HEK293T (cell line): ENCODE results near the gene KLF1.
A peak's percentile ranks its signal among the peaks of the same experiment; 100 is the strongest.

Source experiments
- CTCF ChIA-PET: fragments of 350-600 bp; formaldehyde crosslinking; extraction: SDS; loops from one replicate; lab custom pipeline; 2021; ENCODE audit warnings: antibody characterized with exemption, inconsistent platforms; lab: Yijun Ruan, JAX
- POLR2A ChIA-PET: fragments of 350-600 bp; formaldehyde crosslinking; extraction: SDS; loops from one replicate; lab custom pipeline; 2020; ENCODE audit warnings: antibody characterized with exemption, inconsistent platforms; lab: Yijun Ruan, JAX
- DNase-seq: peaks from one replicate; pipeline ENCODE4 v3.0.0; 2012; ENCODE audit warnings: mixed read lengths; ENCODE audit errors: extremely low spot score
- ARNT ChIP-seq: fragments of 450-650 bp; IDR thresholded peaks from 2 replicates; pipeline ENCODE4 v1.6.1; 2017; ENCODE audit warnings: mild to moderate bottlenecking
- BHLHE40 ChIP-seq: fragments of 450-650 bp; IDR thresholded peaks from 2 replicates; pipeline ENCODE4 v1.6.1; 2016; ENCODE audit warnings: mild to moderate bottlenecking, moderate library complexity, borderline replicate concordance
- CTBP1 ChIP-seq: fragments of 450-650 bp; IDR thresholded peaks from 2 replicates; pipeline ENCODE4 v1.6.1; 2016; ENCODE audit warnings: borderline replicate concordance
- ELF4 ChIP-seq: fragments of 450-650 bp; IDR thresholded peaks from 2 replicates; pipeline ENCODE4 v1.6.1; 2017; ENCODE audit warnings: antibody characterized with exemption
- FOXA1 ChIP-seq: fragments of 450-650 bp; IDR thresholded peaks from 2 replicates; pipeline ENCODE4 v1.6.1; 2016; ENCODE audit warnings: mild to moderate bottlenecking
- FOXK2 ChIP-seq: fragments of 450-650 bp; IDR thresholded peaks from 2 replicates; pipeline ENCODE4 v1.6.1; 2016; ENCODE audit warnings: mild to moderate bottlenecking
- FOXM1 ChIP-seq: fragments of 450-650 bp; IDR thresholded peaks from 2 replicates; pipeline ENCODE4 v1.6.1; 2017; ENCODE audit warnings: mild to moderate bottlenecking, borderline replicate concordance
- HDGF ChIP-seq: fragments of 450-650 bp; IDR thresholded peaks from 2 replicates; pipeline ENCODE4 v1.6.1; 2017; ENCODE audit warnings: antibody characterized with exemption, borderline replicate concordance
- L3MBTL2 ChIP-seq: fragments of 450-650 bp; conservative IDR thresholded peaks from 2 replicates; pipeline ENCODE4 v1.6.1; 2016; ENCODE audit warnings: mild to moderate bottlenecking
- LEF1 ChIP-seq: fragments of 450-650 bp; IDR thresholded peaks from 2 replicates; pipeline ENCODE4 v1.6.1; 2017; ENCODE audit warnings: mild to moderate bottlenecking, borderline replicate concordance
- NFRKB ChIP-seq: fragments of 450-650 bp; IDR thresholded peaks from 2 replicates; pipeline ENCODE4 v1.6.1; 2016; ENCODE audit warnings: mild to moderate bottlenecking, moderate library complexity
- PKNOX1 ChIP-seq: fragments of 450-650 bp; IDR thresholded peaks from 2 replicates; pipeline ENCODE4 v1.6.1; 2016
- SP1 ChIP-seq: fragments of 450-650 bp; IDR thresholded peaks from 2 replicates; pipeline ENCODE4 v1.6.1; 2017
- SUZ12 ChIP-seq: fragments of 450-650 bp; IDR thresholded peaks from 2 replicates; pipeline ENCODE4 v1.6.1; 2016; ENCODE audit warnings: mild to moderate bottlenecking
- TARDBP ChIP-seq: fragments of 450-650 bp; IDR thresholded peaks from 2 replicates; pipeline ENCODE4 v1.6.1; 2016
- ZNF384 ChIP-seq: fragments of 450-650 bp; IDR thresholded peaks from 2 replicates; pipeline ENCODE4 v1.6.1; 2016

The KLF1 gene

DNA sequence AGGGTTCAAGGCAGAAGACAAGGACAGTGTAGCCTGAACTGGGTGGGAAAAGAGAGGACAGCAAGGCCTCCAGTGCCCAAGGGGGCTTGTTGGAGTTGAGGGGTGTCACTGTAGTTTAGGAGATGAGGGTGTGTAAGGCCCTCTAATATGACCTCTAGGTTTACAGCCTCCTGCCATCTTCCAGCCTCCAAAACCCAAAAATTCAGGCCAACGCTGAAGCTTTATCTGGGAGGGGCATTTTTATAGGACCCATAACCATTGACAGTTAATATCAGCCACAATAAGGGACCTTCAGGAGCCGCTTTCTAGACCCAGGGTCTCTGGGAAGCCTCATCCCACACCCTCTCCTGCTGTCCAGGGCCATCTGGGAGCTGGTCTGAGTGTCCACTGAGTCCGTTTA is 2.8 kb downstream of the KLF1 start:
- ChIA-PET POLR2A (interaction anchor here (1.6 kb wide), 1 partner anchor 29 kb away, joined by 4 read pairs; no protein-coding TSS in a partner anchor), CTCF (no interaction called here)
- TF ChIP-seq SUZ12 (no peak), CTBP1 (no peak), LEF1 (no peak), NFRKB (no peak), HDGF (no peak), ELF4 (no peak), FOXA1 (no peak), PKNOX1 (no peak), FOXM1 (no peak), FOXK2 (no peak), SP1 (no peak), L3MBTL2 (no peak), TARDBP (no peak), ARNT (no peak), BHLHE40 (no peak), ZNF384 (no peak)
- no peak for DNase-seq

GRCh38 chr19:12882589-12882988 is 4.4 kb downstream of the KLF1 start:
- ChIA-PET CTCF (interaction anchor here (0.7 to 1.4 kb wide), 3 partner anchors 31 to 83 kb away, joined by 3 to 6 read pairs (median 4); no protein-coding TSS in a partner anchor), POLR2A (interaction anchor here (1.8 to 3.5 kb wide), 3 partner anchors 8 to 51 kb away, joined by 4 to 26 read pairs (median 10); partner anchors contain the start of genes FARSA and GCDH)
- DNase-seq = no peak
- TF ChIP-seq ELF4 = no peak
- TF ChIP-seq CTBP1 = no peak

- DNase-seq = peak; percentile 94
- TF ChIP-seq CTBP1 (no peak), BHLHE40 (no peak), ELF4 (no peak), TARDBP (no peak), SP1 (no peak), ZNF384 (no peak), FOXA1 (no peak), L3MBTL2 (no peak; the same call in 1 of the 2 replicates), ARNT (no peak), SUZ12 (no peak)
- POLR2A ChIA-PET = interaction anchor here (0.7 to 3.5 kb wide), 10 partner anchors 8 to 90 kb away, joined by 3 to 26 read pairs (median 4); partner anchors contain the start of genes CALR, FARSA, GCDH and JUNB
- CTCF ChIA-PET = interaction anchor here (0.6 to 1.4 kb wide), 2 partner anchors 33 to 299 kb away, joined by 3 to 6 read pairs; no protein-coding TSS in a partner anchor
These were observed 5.7 kb downstream of the KLF1 start, which contains the start of gene DNASE2 for GRCh38 chr19:12881172-12881808. Gene DNASE2 (minus strand): TSS chr19:12881449. CDS start chr19:12881375, 74 bp downstream.

GRCh38 chr19:12880551-12881171 is 6.3 kb downstream of the KLF1 start:
- peak; percentile 21 for DNase-seq
- ChIA-PET CTCF (no interaction called here), POLR2A (interaction anchor here (0.7 to 3.5 kb wide), 12 partner anchors 7 to 89 kb away, joined by 3 to 26 read pairs (median 4); partner anchors contain the start of genes CALR, FARSA, GCDH and JUNB)
- TF ChIP-seq FOXK2 (no peak), ARNT (no peak), CTBP1 (no peak), NFRKB (no peak), SP1 (no peak), L3MBTL2 (no peak), SUZ12 (no peak), PKNOX1 (no peak), ZNF384 (no peak), HDGF (no peak), FOXA1 (no peak)

- TF ChIP-seq TARDBP = no peak
- TF ChIP-seq SP1 = no peak
- TF ChIP-seq ZNF384 = no peak
- no peak for DNase-seq
- POLR2A ChIA-PET = no interaction called here
- CTCF ChIA-PET = interaction anchor here (0.7 kb wide), 1 partner anchor 38 kb away, joined by 4 read pairs; no protein-coding TSS in a partner anchor
These were observed 11.9 kb downstream of the KLF1 start for GRCh38 chr19:12875086-12875485.

- POLR2A ChIA-PET = interaction anchor here (2.0 kb wide), 1 partner anchor 7 kb away, joined by 10 read pairs; the partner anchor contains the start of gene DNASE2
These were observed 12.9 kb downstream of the KLF1 start for GRCh38 chr19:12873891-12874745.

More at GRCh38 chr19:12873891-12874745, 12.9 kb downstream of the KLF1 start:
- DNase-seq = no peak
- CTCF ChIA-PET = no interaction called here
- TF ChIP-seq HDGF = no peak
